Measurements from ENCODE around the gene MYH6.

- TF ChIP-seq, protein P1, sequence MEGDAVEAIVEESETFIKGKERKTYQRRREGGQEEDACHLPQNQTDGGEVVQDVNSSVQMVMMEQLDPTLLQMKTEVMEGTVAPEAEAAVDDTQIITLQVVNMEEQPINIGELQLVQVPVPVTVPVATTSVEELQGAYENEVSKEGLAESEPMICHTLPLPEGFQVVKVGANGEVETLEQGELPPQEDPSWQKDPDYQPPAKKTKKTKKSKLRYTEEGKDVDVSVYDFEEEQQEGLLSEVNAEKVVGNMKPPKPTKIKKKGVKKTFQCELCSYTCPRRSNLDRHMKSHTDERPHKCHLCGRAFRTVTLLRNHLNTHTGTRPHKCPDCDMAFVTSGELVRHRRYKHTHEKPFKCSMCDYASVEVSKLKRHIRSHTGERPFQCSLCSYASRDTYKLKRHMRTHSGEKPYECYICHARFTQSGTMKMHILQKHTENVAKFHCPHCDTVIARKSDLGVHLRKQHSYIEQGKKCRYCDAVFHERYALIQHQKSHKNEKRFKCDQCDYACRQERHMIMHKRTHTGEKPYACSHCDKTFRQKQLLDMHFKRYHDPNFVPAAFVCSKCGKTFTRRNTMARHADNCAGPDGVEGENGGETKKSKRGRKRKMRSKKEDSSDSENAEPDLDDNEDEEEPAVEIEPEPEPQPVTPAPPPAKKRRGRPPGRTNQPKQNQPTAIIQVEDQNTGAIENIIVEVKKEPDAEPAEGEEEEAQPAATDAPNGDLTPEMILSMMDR (IDR thresholded peaks at IDR 0.05), result no peak
- TF ChIP-seq POLR2AphosphoS5 (IDR thresholded peaks at IDR 0.05) (no peak), POLR2A (IDR thresholded peaks at IDR 0.05) (no peak)
Observed at GRCh38 chr14:23387916-23388882, 19.9 kb downstream of the MYH6 start.

All from upper lobe of left lung (tissue), 4 donors.